Measurements from ENCODE around the gene PDK2. TPM values are rescaled to one million over a fixed set of nuclear protein-coding genes. Genes with fewer than 3 reads are reported as not detected.

The PDK2 gene
- total and polyA plus RNA-seq, 10 of the 15 experiments (the other 5 are each of a cell fraction or from before 2014, with no cell fraction given) = 0.98 to 22.6 (median 12.3) TPM

GRCh38 chr17:50051606-50052005, 43.5 kb upstream of the PDK2 start:
- H3K4me3 ChIP-seq = no peak overlapping the region
- TF ChIP-seq SREBF2 (IDR thresholded peaks at IDR 0.05; ENCODE audit: low read length) = no peak
- no peak for TF ChIP-seq ESRRA (IDR thresholded peaks at IDR 0.05; ENCODE audit: low read length)
- TF ChIP-seq SMAD5 (IDR thresholded peaks at IDR 0.05; ENCODE audit: low read depth) = no peak
- TF ChIP-seq PAX5 (IDR thresholded peaks at IDR 0.05; ENCODE audit: borderline replicate concordance, low read depth, low read length) = no peak
- no peak for TF ChIP-seq TCF12 (IDR thresholded peaks at IDR 0.05; ENCODE audit: low read depth, low read length)
- TF ChIP-seq PAX8 (IDR thresholded peaks at IDR 0.05) = no peak
- no peak for TF ChIP-seq TARDBP (IDR thresholded peaks at IDR 0.05; ENCODE audit: borderline replicate concordance)
- TF ChIP-seq BCL11A (IDR thresholded peaks at IDR 0.05; ENCODE audit: low read depth, low read length) = no peak
- no peaks in the 10 kb centered on the region for H3K79me2 ChIP-seq (ENCODE audit: control insufficient read depth, insufficient read depth, low read length)
- FAIRE-seq (no peak), ATAC-seq (no peak), DNase-seq (ENCODE audit: low read depth, low spot score) (no peak)
- no peak overlapping the region for H3K27ac ChIP-seq (ENCODE audit: control insufficient read depth, insufficient read depth)
- no peaks in the 10 kb centered on the region for H3K36me3 ChIP-seq (ENCODE audit: control insufficient read depth in 2 of 2, insufficient read depth in 2 of 2, low read length in 1 of 2)
- no peak overlapping the region for H2AFZ ChIP-seq (ENCODE audit: control insufficient read depth, low read depth, low read length)
- in situ Hi-C loops (cut with MboI) (no loop called here), intact Hi-C loops (cut with micrococcal nuclease; ENCODE audit: unreplicated experiment) (no loop called here)
- H3K9ac ChIP-seq (ENCODE audit: control insufficient read depth, insufficient read depth, low read length) = no peak overlapping the region
- RAD21 ChIA-PET (ENCODE audit: unreplicated experiment) = interaction anchor here (0.9 kb wide), 1 partner anchor 36 kb away, joined by 3 read pairs; no protein-coding TSS in a partner anchor
- H3K4me1 ChIP-seq (ENCODE audit: control insufficient read depth, insufficient read depth, low read length) = peaks cover 9% of the 10 kb centered on the region
- CTCF ChIA-PET = interaction anchor here (0.6 to 1.0 kb wide), 2 partner anchors 28 to 35 kb away, joined by 3 to 4 read pairs; no protein-coding TSS in a partner anchor
- WGBS (ENCODE audit: insufficient coverage, insufficient replicate concordance, low lambda C conversion rate, missing lambda C conversion rate) = 47% methylated on average over 2 of the region's 2 CpGs
- no peaks in the 10 kb centered on the region; the same call in 2 of the 3 replicates for H3K9me3 ChIP-seq (replicated peaks; ENCODE audit: control insufficient read depth, insufficient read depth, low read length)
- no TSS peak for BruUV-seq (replicated peaks)
- no peaks in the 10 kb centered on the region for H4K20me1 ChIP-seq (ENCODE audit: control insufficient read depth, insufficient read depth)
- SMC1A ChIA-PET (ENCODE audit: uncharacterized antibody, unreplicated experiment) = no interaction called here
- no peak overlapping the region for H3K4me2 ChIP-seq (ENCODE audit: control insufficient read depth, insufficient read depth)
- POLR2A ChIA-PET = no interaction called here
- H3K27me3 ChIP-seq (replicated peaks in 1 of 2; ENCODE audit: control insufficient read depth in 2 of 2, insufficient read depth in 2 of 2, low read length in 1 of 2) = no peaks in the 10 kb centered on the region

DNA sequence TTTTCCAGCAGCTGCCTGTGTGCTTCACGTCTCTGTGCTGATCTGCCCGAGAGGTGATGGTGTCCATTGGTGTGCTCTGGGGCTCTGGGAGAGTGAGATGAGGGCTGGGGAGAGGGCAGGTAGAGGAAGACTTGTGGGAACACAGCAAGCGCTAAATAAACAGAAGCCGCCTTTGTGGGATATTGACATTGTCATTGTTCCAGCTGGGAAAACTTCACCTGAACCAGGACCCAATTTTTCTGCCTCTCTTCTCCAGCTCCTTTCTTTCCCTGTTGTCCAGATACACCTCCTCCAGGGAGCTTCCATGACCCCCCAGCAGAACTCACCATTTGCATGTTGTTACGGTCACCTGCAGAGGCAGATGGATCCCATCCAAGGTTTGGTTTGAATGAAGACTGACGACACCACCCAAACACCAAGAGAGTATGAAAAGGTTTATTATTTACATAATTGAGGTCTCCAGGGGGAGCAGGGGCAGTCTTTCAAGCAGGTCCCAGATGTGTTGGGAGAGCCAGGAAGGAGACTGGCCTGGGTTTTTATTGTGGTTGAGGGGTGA, 42.8 kb upstream of the PDK2 start:
- no TSS peak for BruUV-seq (replicated peaks)
- Histone ChIP-seq H3K79me2 (ENCODE audit: control insufficient read depth, insufficient read depth, low read length) (no peaks in the 10 kb centered on the region), H3K27ac (ENCODE audit: control insufficient read depth, insufficient read depth) (no peak overlapping the region), H3K9ac (ENCODE audit: control insufficient read depth, insufficient read depth, low read length) (no peak overlapping the region), H3K9me3 (replicated peaks; ENCODE audit: control insufficient read depth, insufficient read depth, low read length) (no peaks in the 10 kb centered on the region; the same call in 2 of the 3 replicates), H3K4me2 (ENCODE audit: control insufficient read depth, insufficient read depth) (no peak overlapping the region), H3K36me3 (ENCODE audit: control insufficient read depth in 2 of 2, insufficient read depth in 2 of 2, low read length in 1 of 2) (no peaks in the 10 kb centered on the region), H3K4me1 (ENCODE audit: control insufficient read depth, insufficient read depth, low read length) (peaks cover 9% of the 10 kb centered on the region), H3K27me3 (replicated peaks in 1 of 2; ENCODE audit: control insufficient read depth in 2 of 2, insufficient read depth in 2 of 2, low read length in 1 of 2) (no peaks in the 10 kb centered on the region), H3K4me3 (no peak overlapping the region), H4K20me1 (ENCODE audit: control insufficient read depth, insufficient read depth) (no peaks in the 10 kb centered on the region), H2AFZ (ENCODE audit: control insufficient read depth, low read depth, low read length) (no peak overlapping the region)
- DNase-seq (ENCODE audit: low read depth, low spot score) (no peak), FAIRE-seq (no peak), ATAC-seq (no peak)
- intact Hi-C loops (cut with micrococcal nuclease; ENCODE audit: unreplicated experiment) = no loop called here
- RAD21 ChIA-PET (ENCODE audit: unreplicated experiment) = interaction anchor here (0.9 kb wide), 1 partner anchor 35 kb away, joined by 3 read pairs; no protein-coding TSS in a partner anchor
- WGBS (ENCODE audit: insufficient coverage, insufficient replicate concordance, low lambda C conversion rate, missing lambda C conversion rate) = 82% methylated on average over 6 of the region's 6 CpGs
- CTCF ChIA-PET = interaction anchor here (0.6 kb wide), 1 partner anchor 28 kb away, joined by 3 read pairs; no protein-coding TSS in a partner anchor
- POLR2A ChIA-PET = no interaction called here
- SMC1A ChIA-PET (ENCODE audit: uncharacterized antibody, unreplicated experiment) = no interaction called here
- in situ Hi-C loops (cut with MboI) = no loop called here
- TF ChIP-seq TBL1XR1 (IDR thresholded peaks at IDR 0.05; ENCODE audit: low read depth, low read length) = no peak
- no peak for TF ChIP-seq SUPT20H (IDR thresholded peaks at IDR 0.05; ENCODE audit: borderline replicate concordance, control insufficient read depth, low read depth, low read length)
- no peak for TF ChIP-seq SIN3A (IDR thresholded peaks at IDR 0.05; ENCODE audit: low read depth, low read length)
- TF ChIP-seq MXI1 (IDR thresholded peaks at IDR 0.05; ENCODE audit: low read depth, low read length) = no peak
- no peak for TF ChIP-seq CBFB (IDR thresholded peaks at IDR 0.05; ENCODE audit: low read depth)
- no peak for TF ChIP-seq CREB1 (IDR thresholded peaks at IDR 0.05; ENCODE audit: low read depth)
- TF ChIP-seq KDM1A (IDR thresholded peaks at IDR 0.05; ENCODE audit: borderline replicate concordance) = no peak
- no peak for TF ChIP-seq PML (IDR thresholded peaks at IDR 0.05; ENCODE audit: low read length)
